Testis (tissue), 3 donors: ENCODE data around the gene METTL23. TPM values are rescaled to one million over a fixed set of nuclear protein-coding genes. Genes with fewer than 3 reads are reported as not detected.
"Not testable (repeated sequence)": the region's sequence is repeated elsewhere in the genome, so short reads cannot be mapped to it uniquely, and the experiment has no call there.

ENCODE experiments used
- DNase-seq: peaks from one replicate; pipeline ENCODE4 v3.0.0-alpha.2; 2019
- H3K27ac ChIP-seq, 2 donors: fragments of 200-600 bp; sonication (generic); one replicate each; pipeline ENCODE4 v1.5.1; 2019
- H3K27me3 ChIP-seq: fragments of 200-600 bp; sonication (generic); one replicate; pipeline ENCODE4 v1.5.1; 2019
- H3K36me3 ChIP-seq: fragments of 200-600 bp; sonication (generic); one replicate; pipeline ENCODE4 v1.5.1; 2017; ENCODE audit warnings: low read depth; ENCODE audit errors: missing control alignments
- H3K4me1 ChIP-seq: fragments of 200-600 bp; sonication (generic); one replicate; pipeline ENCODE4 v1.5.1; 2019
- H3K4me3 ChIP-seq, 2 donors: fragments of 200-600 bp; sonication (generic); one replicate each; pipeline ENCODE4 v1.5.1; 2017 to 2019
- H3K9me3 ChIP-seq: fragments of 200-600 bp; sonication (generic); one replicate; pipeline ENCODE4 v1.5.1; 2017
- POLR2A ChIP-seq: fragments of 450-650 bp; IDR thresholded peaks from one replicate; pipeline ENCODE4 v1.6.1; 2017; ENCODE audit warnings: antibody characterized with exemption, mild to moderate bottlenecking, moderate library complexity
- WGBS, 2 donors: methylation state at CpG; one replicate each; pipeline ENCODE4 v1.1.5; 2018; 5-methylcytosine and 5-hydroxymethylcytosine counted together
- intact Hi-C: fragments of 100-400 bp; cut with DNase I; formaldehyde crosslinking; loops from one replicate; pipeline ENCODE4 v1.15.1; 2023; ENCODE audit warnings: low total_unique reads
- polyA plus RNA-seq: library from polyadenylated mRNA; stranded (reverse); fragments of 350-450 nt; fragmentation: Illumina TruSeq; extraction: RNeasy Lipid Tissue Mini Kit (QIAGEN cat#74804); gene quantifications from one replicate; pipeline ENCODE4 v1.2.3, GENCODE V29; 2014; ENCODE audit warnings: low read depth, low replicate concordance; ENCODE audit not compliant: insufficient read depth
- total RNA-seq, 2 donors: library from RNA; depleted of rRNA; stranded (reverse); fragments of >200 nt; gene quantifications; one replicate each; pipeline ENCODE4 v1.2.3, GENCODE V29; 2016
- TF ChIP-seq, protein P1 (sequence below), 3 experiments: fragments of 450-650 bp in 2 of 3; fragments of 200-600 bp in 1 of 3; sonication (generic) in 1 of 3; IDR thresholded peaks; one replicate each; pipeline ENCODE4 v1.5.1; 2016 to 2019; ENCODE audit warnings: antibody characterized with exemption in 3 of 3, mild to moderate bottlenecking in 2 of 3, moderate library complexity in 1 of 3

METTL23 gene
- total and polyA plus RNA-seq, 3 donors from 2014 or later: 37.5 to 122 (median 45.3) TPM

DNA sequence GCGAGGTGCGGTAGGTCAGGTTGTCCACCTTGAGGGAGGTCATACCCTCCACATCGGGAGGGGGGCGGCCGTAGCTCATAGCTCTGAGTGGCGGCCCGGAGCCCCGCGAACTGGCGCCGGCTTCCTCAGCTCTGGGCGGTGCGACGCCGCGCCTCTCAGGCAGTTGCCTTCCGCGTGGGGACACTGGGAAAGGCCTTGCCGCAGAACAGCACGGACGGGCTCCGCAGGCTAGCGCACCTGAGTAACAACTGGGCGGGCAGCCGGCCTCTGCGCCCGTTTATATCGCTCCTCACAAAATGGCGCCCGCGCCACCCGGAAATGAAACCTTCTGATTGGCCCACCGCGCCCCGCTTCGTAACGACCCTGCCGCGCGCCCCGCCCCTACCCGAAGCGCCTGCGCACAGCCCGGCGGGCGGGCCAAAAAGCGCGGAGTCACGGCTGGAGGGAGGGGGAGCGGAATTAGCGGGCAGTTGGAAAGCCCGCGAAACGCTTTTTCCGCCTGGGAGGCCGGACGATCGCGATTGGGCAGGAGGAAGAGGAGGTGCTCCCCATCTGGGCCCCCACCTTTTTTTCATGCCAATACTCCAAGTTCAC lies 10.5 kb downstream of the METTL23 start, which contains the start of gene SRSF2:
Gene SRSF2, minus strand, starts transcription at position 250 of the 594 bp plus-strand sequence. Its CDS starts 171 bp downstream, at position 79.
- peaks cover 31% of the 10 kb centered on the region for H3K4me1 ChIP-seq
- H3K27me3 ChIP-seq: no peaks in the 10 kb centered on the region
- no peaks in the 10 kb centered on the region for H3K36me3 ChIP-seq
- H3K9me3 ChIP-seq: no peaks in the 10 kb centered on the region
- H3K27ac ChIP-seq: peak within 1 kb of the TSS; percentile 97 to 98
- DNase-seq: peak; percentile 98
- peak within 1 kb of the TSS; percentile 99 for H3K4me3 ChIP-seq
- intact Hi-C loops: no loop called here
- TF ChIP-seq, protein P1, sequence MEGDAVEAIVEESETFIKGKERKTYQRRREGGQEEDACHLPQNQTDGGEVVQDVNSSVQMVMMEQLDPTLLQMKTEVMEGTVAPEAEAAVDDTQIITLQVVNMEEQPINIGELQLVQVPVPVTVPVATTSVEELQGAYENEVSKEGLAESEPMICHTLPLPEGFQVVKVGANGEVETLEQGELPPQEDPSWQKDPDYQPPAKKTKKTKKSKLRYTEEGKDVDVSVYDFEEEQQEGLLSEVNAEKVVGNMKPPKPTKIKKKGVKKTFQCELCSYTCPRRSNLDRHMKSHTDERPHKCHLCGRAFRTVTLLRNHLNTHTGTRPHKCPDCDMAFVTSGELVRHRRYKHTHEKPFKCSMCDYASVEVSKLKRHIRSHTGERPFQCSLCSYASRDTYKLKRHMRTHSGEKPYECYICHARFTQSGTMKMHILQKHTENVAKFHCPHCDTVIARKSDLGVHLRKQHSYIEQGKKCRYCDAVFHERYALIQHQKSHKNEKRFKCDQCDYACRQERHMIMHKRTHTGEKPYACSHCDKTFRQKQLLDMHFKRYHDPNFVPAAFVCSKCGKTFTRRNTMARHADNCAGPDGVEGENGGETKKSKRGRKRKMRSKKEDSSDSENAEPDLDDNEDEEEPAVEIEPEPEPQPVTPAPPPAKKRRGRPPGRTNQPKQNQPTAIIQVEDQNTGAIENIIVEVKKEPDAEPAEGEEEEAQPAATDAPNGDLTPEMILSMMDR (IDR thresholded peaks at IDR 0.05): no peak
- TF ChIP-seq POLR2A: peak; percentile 99
- WGBS, 2 donors: 0% methylated on average over 49 of the region's 60 CpGs; no CpG with 5 or more reads in 1 of the 2 donors

DNA sequence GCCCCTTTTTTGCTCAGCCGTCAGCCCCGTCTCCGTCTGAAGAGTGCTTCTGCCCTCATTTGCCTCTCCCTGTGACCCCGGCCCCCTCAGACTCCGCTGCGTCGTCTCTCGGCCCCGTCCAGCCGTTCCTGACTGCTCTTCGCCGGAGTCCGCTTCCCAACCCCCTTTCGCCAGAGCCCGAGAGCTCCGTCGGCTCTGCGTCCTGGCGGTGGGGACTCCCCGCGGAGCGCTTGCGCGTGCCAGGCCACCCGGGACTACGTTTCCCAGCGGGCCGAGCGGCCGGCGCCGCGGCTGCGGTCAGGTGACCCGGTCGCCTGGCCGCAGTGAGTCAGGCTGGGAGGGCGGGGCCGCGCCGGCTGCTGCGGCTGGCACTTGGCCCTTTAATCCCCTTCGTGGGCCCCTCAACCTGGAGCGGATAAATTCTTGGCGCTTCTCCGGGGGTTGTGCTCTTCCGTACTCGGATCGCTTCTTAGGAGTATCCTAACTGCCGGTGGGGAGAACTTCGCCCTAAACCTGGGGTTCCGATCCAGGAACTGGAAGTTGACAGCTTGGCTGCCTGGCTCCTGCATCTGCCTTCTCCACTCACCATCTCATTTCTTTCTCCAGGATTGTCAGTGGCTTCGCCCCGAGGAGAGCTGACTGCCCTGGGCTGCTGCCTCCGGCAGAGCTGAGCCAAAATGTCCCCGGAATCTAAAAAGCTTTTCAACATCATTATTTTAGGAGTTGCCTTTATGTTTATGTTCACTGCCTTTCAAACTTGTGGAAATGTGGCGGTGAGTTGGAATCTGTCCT lies 11.2 kb downstream of the METTL23 start, which contains the start of gene MFSD11:
Gene MFSD11, plus strand, starts transcription at position 444 of the 792 bp plus-strand sequence. Its CDS starts 234 bp downstream, at position 678.
- TF ChIP-seq POLR2A: peak; percentile 41
- TF ChIP-seq, protein P1 (IDR thresholded peaks at IDR 0.05): no peak
- peaks cover 27% of the 10 kb centered on the region for H3K4me1 ChIP-seq
- no peaks in the 10 kb centered on the region for H3K36me3 ChIP-seq
- no peaks in the 10 kb centered on the region for H3K27me3 ChIP-seq
- peak; percentile 91 for DNase-seq
- intact Hi-C loops: no loop called here
- no peaks in the 10 kb centered on the region for H3K9me3 ChIP-seq
- peak within 1 kb of the TSS; percentile 99 for H3K4me3 ChIP-seq
- peak within 1 kb of the TSS; percentile 97 to 98 for H3K27ac ChIP-seq
- WGBS, 2 donors: 0% methylated on average over 33 to 36 of the region's 57 CpGs

DNA sequence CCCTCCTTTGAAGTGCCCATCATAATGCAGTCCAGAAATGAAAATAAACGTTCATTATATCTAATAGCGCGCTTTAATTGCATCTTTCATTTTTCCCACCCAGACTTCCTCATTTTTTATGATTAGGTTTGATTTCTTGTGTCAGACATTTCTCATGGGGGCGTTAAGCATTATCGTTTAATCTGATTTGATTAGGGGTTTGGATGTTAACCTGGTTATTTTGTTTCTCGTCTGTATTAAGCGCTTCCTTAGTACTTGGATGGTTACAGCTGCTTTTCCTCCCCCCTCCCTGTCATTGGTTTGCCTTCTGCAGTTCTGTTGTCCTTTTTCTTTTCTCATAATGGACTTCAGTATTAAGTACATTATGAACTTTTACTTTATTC lies 11.8 kb downstream of the METTL23 start:
- no peak for DNase-seq
- Histone ChIP-seq H3K9me3 (no peaks in the 10 kb centered on the region), H3K4me1 (peaks cover 22% of the 10 kb centered on the region), H3K36me3 (no peaks in the 10 kb centered on the region), H3K4me3 (peak overlapping the region; percentile 99), H3K27me3 (no peaks in the 10 kb centered on the region), H3K27ac (peak overlapping the region in 1 of 2 donors; percentile 97)
- intact Hi-C loops: no loop called here
- 1 to 2% methylated on average over 7 of the region's 7 CpGs for WGBS, 2 donors
- TF ChIP-seq, protein P1 (IDR thresholded peaks at IDR 0.05): no peak
- TF ChIP-seq POLR2A: no peak

DNA sequence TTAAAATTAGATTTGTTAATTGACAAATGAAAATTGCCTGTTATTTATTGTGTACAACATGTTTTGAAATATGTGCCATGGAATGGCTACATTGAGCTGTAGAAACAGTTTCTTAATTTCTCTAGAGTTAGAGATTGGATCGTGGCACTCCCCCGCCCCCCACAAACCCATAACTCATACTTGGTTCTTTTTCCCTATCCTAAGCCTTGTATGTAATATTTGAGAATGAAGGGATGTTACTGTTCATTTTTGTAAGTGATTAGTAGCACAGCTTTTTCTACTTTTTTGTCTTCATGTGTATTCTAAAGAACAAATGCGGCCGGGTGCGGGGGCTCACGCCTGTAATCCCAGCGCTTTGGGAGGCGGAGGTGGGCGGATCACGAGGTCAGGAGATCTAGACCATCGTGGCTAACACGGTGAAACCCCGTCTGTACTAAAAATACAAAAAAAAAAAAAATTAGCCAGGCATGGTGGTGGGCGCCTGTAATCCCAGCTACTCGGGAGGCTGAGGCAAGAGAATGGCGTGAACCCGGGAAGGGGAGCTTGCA lies 13.0 kb downstream of the METTL23 start:
- H3K36me3 ChIP-seq, H3K4me3 ChIP-seq, H3K27me3 ChIP-seq, DNase-seq, H3K27ac ChIP-seq, intact Hi-C loops, H3K9me3 ChIP-seq: not testable (repeated sequence)
- 62 to 66% methylated on average over 17 of the region's 17 CpGs for WGBS, 2 donors
- H3K4me1 ChIP-seq: peaks cover 13% of the 10 kb centered on the region
